HepG2 (cell line): ENCODE data around the gene ZBTB8B.

ENCODE experiments used
- CTCF ChIP-seq: sonication (generic); formaldehyde crosslinking; IDR thresholded peaks from 2 replicates; pipeline ENCODE4 v1.5.0; 2020; ENCODE audit warnings: mild to moderate bottlenecking, missing genetic modification reagents, moderate library complexity
- EZH2 ChIP-seq: conservative IDR thresholded peaks from 2 replicates; pipeline ENCODE4 v1.6.1; 2012; ENCODE audit warnings: mild to moderate bottlenecking, low read depth, low read length, moderate library complexity
- HDAC2 ChIP-seq: sonication (generic); formaldehyde crosslinking; IDR thresholded peaks from 2 replicates; pipeline ENCODE4 v1.4.0; 2020; ENCODE audit warnings: missing genetic modification reagents
- KAT8 ChIP-seq: IDR thresholded peaks from 2 replicates; pipeline ENCODE4 v1.6.1; 2016; ENCODE audit warnings: missing genetic modification reagents, missing compliant biosample characterization
- MIER2 ChIP-seq: IDR thresholded peaks from 2 replicates; pipeline ENCODE4 v1.6.1; 2016; ENCODE audit warnings: missing biosample characterization, missing genetic modification reagents
- SAFB2 ChIP-seq: sonication (generic); formaldehyde crosslinking; IDR thresholded peaks from 2 replicates; pipeline ENCODE4 v1.5.1; 2020; ENCODE audit warnings: missing genetic modification reagents, low read depth, mild to moderate bottlenecking, borderline replicate concordance
- SMAD9 ChIP-seq: sonication (generic); formaldehyde crosslinking; IDR thresholded peaks from 2 replicates; pipeline ENCODE4 v1.5.1; 2020; ENCODE audit warnings: mild to moderate bottlenecking, missing genetic modification reagents
- SOX6 ChIP-seq, 2 experiments: fragments of 450-650 bp in 1 of 2; sonication (generic) in 1 of 2; formaldehyde crosslinking in 1 of 2; IDR thresholded peaks; 2 replicates each; pipeline versions ENCODE4 v1.4.0 to v1.6.1; 2017 to 2020; ENCODE audit warnings: antibody characterized with exemption in 1 of 2, mild to moderate bottlenecking in 1 of 2, missing genetic modification reagents in 1 of 2
- SP1 ChIP-seq, 2 experiments: fragments of 450-650 bp in 1 of 2; sonication (generic) in 1 of 2; formaldehyde crosslinking in 1 of 2; IDR thresholded peaks; 2 replicates each; pipeline versions ENCODE4 v1.4.0 to v1.6.1; 2016 to 2020; ENCODE audit warnings: missing genetic modification reagents in 1 of 2
- TAF1 ChIP-seq: sonication (generic); formaldehyde crosslinking; IDR thresholded peaks from 2 replicates; pipeline ENCODE4 v1.4.0; 2020; ENCODE audit warnings: missing genetic modification reagents
- ZC3H13 ChIP-seq: sonication (generic); formaldehyde crosslinking; IDR thresholded peaks from 2 replicates; pipeline ENCODE4 v1.8.1; 2023; ENCODE audit warnings: mild to moderate bottlenecking, missing genetic modification reagents, moderate library complexity
- ZHX2 ChIP-seq, 2 experiments: sonication (generic) in 1 of 2; formaldehyde crosslinking in 1 of 2; IDR thresholded peaks; 2 replicates each; pipeline versions ENCODE4 v1.6.1 to v1.9.0; 2014 to 2022; ENCODE audit warnings: antibody characterized with exemption in 1 of 2, borderline replicate concordance in 1 of 2, inconsistent platforms in 1 of 2, low read depth in 1 of 2, missing genetic modification reagents in 1 of 2
- ZNF558 ChIP-seq: sonication (generic); formaldehyde crosslinking; IDR thresholded peaks from 2 replicates; pipeline ENCODE4 v1.9.0; 2022; ENCODE audit warnings: mild to moderate bottlenecking, missing genetic modification reagents, borderline replicate concordance

DNA sequence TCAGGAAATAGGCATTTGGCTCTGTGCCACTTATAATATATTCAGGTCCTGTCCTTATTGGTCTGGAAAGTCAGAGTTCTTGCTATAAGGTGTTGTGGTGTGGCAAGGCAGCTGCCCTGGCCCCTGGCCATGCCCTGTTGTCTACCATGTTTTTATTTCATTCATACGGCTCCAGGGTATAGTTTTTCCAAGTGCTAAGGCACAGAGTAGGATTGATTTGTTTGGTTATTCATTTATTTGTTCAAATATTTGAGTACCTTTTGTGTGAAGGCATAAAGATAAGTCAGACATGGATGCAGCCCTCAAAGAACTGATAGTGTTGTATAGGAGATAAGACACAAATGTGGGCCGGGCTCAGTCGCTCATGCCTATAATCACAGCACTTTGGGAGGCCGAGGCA, 10.1 kb downstream of the ZBTB8B start:
- TF ChIP-seq SAFB2 (CRISPR knock-in tag): no peak
- TF ChIP-seq CTCF (CRISPR knock-in tag): no peak
- TF ChIP-seq TAF1 (CRISPR knock-in tag): no peak
- no peak for TF ChIP-seq SOX6 (IDR thresholded peaks at IDR 0.05)
- TF ChIP-seq SOX6 (CRISPR knock-in tag; IDR thresholded peaks at IDR 0.05): no peak
- TF ChIP-seq ZHX2 (IDR thresholded peaks at IDR 0.05; ENCODE audit: low read depth): no peak
- TF ChIP-seq ZHX2 (CRISPR knock-in tag; IDR thresholded peaks at IDR 0.05; ENCODE audit: borderline replicate concordance): no peak
- no peak for TF ChIP-seq KAT8 (CRISPR knock-in tag)
- TF ChIP-seq HDAC2 (CRISPR knock-in tag): no peak
- TF ChIP-seq ZNF558 (CRISPR knock-in tag): no peak
- no peak for TF ChIP-seq SMAD9 (CRISPR knock-in tag)
- no peak for TF ChIP-seq SP1 (IDR thresholded peaks at IDR 0.05)
- TF ChIP-seq SP1 (CRISPR knock-in tag; IDR thresholded peaks at IDR 0.05): no peak
- no peak for TF ChIP-seq ZC3H13 (CRISPR knock-in tag)
- no peak for TF ChIP-seq EZH2
- TF ChIP-seq MIER2 (CRISPR knock-in tag): no peak
